Activated naive CD8-positive, alpha-beta T cell treated with anti-CD3 and anti-CD28 coated beads for 36 hours (primary cell): Measurements from ENCODE around the gene CCDC71L. TPM values are rescaled to one million over a fixed set of nuclear protein-coding genes. Genes with fewer than 3 reads are reported as not detected.

ENCODE experiments used
- DNase-seq: peaks from one replicate; pipeline ENCODE4 v3.0.0; 2021
- H3K27ac Mint-ChIP-seq: one replicate; pipeline ENCODE4 v1.8.0; 2022; ENCODE audit warnings: mild to moderate bottlenecking, moderate library complexity, mixed read lengths
- H3K27me3 Mint-ChIP-seq: one replicate; pipeline ENCODE4 v1.8.0; 2022; ENCODE audit warnings: mild to moderate bottlenecking, mixed read lengths
- H3K36me3 Mint-ChIP-seq: one replicate; pipeline ENCODE4 v1.8.0; 2021; ENCODE audit warnings: mild to moderate bottlenecking, mixed read lengths
- H3K4me1 Mint-ChIP-seq: one replicate; pipeline ENCODE4 v1.8.0; 2021; ENCODE audit warnings: mixed read lengths
- H3K4me3 Mint-ChIP-seq: one replicate; pipeline ENCODE4 v1.8.0; 2022; ENCODE audit warnings: mild to moderate bottlenecking, moderate library complexity, mixed read lengths
- H3K9me3 Mint-ChIP-seq: one replicate; pipeline ENCODE4 v1.8.0; 2022; ENCODE audit warnings: mixed read lengths
- total RNA-seq, 2 experiments: library from RNA; stranded (reverse); gene quantifications; one replicate each; pipeline ENCODE4 v1.2.3, GENCODE V29; 2021

CCDC71L gene
- total RNA-seq, 2 experiments from 2014 or later: 16.4 to 17.8 TPM

DNA sequence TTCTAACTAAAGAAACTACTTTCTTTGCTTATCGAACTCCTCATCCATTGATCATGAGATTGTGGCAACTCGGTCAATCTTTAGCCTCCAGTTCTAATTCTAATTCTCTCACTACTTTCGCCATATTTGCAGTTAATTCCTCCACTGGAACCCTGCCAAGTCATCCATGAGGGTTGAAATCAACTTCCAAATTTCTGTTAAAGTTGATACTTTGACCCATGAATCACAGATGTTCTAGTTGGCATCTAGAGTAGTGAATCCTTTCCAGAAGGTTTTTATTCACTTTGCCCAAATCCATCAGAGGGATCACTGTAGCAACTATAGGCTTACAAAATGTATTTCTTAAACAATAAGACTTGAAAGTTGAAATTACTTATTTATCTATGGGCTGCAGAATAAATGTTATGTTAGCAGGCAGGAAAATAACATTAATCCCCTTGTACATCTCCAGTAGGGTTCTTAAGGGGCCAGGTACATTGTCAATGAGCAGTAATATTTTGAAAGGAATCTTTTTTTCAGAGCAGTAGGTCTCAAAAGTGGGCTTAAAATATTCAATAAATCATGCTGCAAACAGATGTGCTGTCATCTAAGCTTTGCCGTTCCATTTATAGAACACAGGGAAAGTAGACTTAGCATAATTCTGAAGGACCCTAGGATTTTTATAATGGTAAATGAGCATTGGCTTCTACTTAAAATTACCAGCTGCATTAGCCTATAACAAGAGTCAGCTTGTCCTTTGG lies 39.4 kb downstream of the CCDC71L start:
- no peak overlapping the region for H3K27ac Mint-ChIP-seq
- H3K4me1 Mint-ChIP-seq: no peaks in the 10 kb centered on the region
- H3K36me3 Mint-ChIP-seq: no peaks in the 10 kb centered on the region
- H3K27me3 Mint-ChIP-seq: peaks cover 7% of the 10 kb centered on the region
- H3K4me3 Mint-ChIP-seq: no peak overlapping the region
- H3K9me3 Mint-ChIP-seq: peaks cover 4% of the 10 kb centered on the region
- no peak for DNase-seq

DNA sequence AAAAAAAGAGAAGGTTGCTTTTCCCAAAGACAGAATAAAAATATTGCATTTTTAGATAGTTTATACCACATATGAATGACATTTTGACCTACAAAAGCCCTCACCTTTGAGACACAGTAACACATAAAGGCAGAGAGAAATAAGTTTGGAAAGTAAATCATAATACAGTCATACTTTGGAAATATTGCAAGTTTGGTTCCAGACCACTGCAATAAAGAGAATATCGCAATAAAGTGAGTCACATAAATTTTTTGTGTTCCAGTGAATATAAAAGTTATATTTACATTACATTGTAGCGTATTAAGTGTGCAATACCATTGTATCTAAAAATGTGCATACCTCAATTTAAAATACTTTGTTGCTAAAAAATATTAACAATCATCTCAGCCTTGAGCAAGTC lies 40.3 kb downstream of the CCDC71L start:
- no peaks in the 10 kb centered on the region for H3K4me1 Mint-ChIP-seq
- H3K4me3 Mint-ChIP-seq: no peak overlapping the region
- H3K27ac Mint-ChIP-seq: no peak overlapping the region
- H3K9me3 Mint-ChIP-seq: peaks cover 4% of the 10 kb centered on the region
- H3K27me3 Mint-ChIP-seq: peaks cover 4% of the 10 kb centered on the region
- no peak for DNase-seq
- no peaks in the 10 kb centered on the region for H3K36me3 Mint-ChIP-seq

DNA sequence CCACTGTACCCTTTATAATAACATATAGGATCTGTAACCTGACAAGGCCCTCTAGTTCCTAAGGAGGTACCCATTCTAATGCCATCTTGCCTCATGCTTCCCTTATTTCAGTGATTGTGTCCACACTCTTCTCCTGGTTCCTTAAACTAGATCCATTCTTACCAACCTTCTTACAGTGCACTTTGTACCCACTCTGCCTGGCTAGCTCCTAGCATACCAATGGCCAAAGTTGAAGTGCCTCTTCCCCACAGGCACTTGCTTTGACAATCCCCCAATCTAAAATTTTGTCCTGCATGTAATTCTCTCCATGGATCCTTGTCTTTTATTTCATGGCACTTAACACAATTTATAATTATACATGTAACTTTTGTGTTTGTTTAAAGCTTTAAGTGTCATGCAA lies 40.9 kb downstream of the CCDC71L start:
- Mint-ChIP-seq H3K36me3 (no peaks in the 10 kb centered on the region), H3K27me3 (peaks cover 3% of the 10 kb centered on the region), H3K4me3 (no peak overlapping the region), H3K4me1 (no peaks in the 10 kb centered on the region), H3K27ac (no peak overlapping the region), H3K9me3 (peaks cover 4% of the 10 kb centered on the region)
- no peak for DNase-seq

DNA sequence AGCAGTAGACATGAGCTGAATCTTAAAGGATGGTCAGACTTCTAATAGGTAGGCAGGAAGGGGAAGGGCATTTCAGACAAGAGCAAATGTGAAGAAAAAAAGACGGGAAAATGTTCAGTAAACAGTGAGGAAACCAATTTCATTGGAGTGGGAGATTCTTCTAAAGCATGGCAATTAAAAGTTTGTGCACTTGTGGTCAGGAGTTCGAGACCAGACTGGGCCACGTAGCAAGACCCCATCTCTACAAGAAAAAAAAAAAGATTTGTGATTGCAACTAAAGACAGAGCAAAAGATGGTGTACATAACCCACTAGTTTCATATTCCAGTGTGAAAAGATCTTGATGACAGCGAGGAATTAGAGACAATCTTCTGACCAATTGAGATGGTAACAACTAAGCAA lies 41.7 kb downstream of the CCDC71L start:
- peaks cover 4% of the 10 kb centered on the region for H3K9me3 Mint-ChIP-seq
- peaks cover 3% of the 10 kb centered on the region for H3K27me3 Mint-ChIP-seq
- H3K36me3 Mint-ChIP-seq: no peaks in the 10 kb centered on the region
- H3K27ac Mint-ChIP-seq: no peak overlapping the region
- no peak for DNase-seq
- no peaks in the 10 kb centered on the region for H3K4me1 Mint-ChIP-seq
- H3K4me3 Mint-ChIP-seq: no peak overlapping the region

DNA sequence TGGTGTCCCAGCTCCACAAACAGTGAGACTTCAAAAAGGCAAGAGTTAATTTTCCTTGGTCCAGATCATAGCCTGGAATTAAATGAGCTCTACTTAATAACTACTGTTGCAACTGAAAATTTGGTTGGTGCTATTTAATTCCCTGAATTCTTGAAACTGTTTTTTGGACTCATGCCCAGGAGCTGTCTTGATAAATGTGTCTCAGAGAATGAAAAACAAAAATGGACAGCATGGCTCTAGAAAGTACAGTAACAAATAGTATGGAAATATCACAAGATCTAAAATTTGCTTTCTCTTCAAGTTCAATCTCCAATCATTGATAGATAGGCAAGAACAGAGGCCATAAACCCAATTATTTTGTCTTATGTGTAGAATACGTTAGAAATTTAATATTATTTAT lies 42.5 kb downstream of the CCDC71L start:
- no peak for DNase-seq
- Mint-ChIP-seq H3K27ac (no peak overlapping the region), H3K4me1 (no peaks in the 10 kb centered on the region), H3K4me3 (no peak overlapping the region), H3K27me3 (no peaks in the 10 kb centered on the region), H3K36me3 (no peaks in the 10 kb centered on the region), H3K9me3 (peaks cover 4% of the 10 kb centered on the region)

DNA sequence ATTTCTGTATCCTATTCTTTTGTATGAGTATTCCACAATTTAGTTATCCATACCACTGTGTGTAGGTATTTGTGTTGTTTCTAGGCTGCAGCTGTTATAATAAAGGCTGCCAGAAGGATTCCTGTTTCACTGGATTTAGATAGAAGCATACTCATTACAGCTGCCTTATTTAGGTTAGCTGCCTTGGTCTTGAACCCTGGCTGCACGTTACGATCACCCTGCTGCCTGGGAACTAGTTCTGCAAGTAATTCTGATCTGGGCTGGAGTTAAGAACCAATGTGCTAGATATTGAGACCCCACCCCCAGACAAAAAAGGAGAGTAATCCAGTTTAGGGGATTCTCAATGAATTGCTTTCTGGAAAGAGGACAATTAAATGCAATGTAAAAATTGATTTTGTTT lies 43.1 kb downstream of the CCDC71L start:
- Mint-ChIP-seq H3K9me3 (peaks cover 2% of the 10 kb centered on the region), H3K4me3 (no peak overlapping the region), H3K36me3 (no peaks in the 10 kb centered on the region), H3K4me1 (no peaks in the 10 kb centered on the region), H3K27ac (no peak overlapping the region), H3K27me3 (no peaks in the 10 kb centered on the region)
- DNase-seq: no peak

DNA sequence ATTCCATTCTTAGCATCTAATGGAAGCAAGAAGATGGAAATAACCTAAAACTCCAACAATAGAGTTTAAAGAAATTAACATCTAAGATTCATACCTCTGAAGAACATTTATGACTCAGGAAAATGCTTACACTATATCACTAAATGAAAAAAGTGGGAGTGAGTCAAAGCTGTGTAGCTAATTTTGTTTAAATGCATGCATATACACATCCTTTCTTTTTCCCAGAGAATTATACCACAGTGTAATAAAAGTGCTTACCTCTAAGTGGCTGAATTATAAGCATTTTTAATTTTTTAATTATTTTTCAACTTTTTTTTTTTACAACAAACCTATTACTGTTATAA lies 44.3 kb downstream of the CCDC71L start:
- H3K4me1 Mint-ChIP-seq: no peaks in the 10 kb centered on the region
- H3K9me3 Mint-ChIP-seq: peaks cover 3% of the 10 kb centered on the region
- DNase-seq: no peak

DNA sequence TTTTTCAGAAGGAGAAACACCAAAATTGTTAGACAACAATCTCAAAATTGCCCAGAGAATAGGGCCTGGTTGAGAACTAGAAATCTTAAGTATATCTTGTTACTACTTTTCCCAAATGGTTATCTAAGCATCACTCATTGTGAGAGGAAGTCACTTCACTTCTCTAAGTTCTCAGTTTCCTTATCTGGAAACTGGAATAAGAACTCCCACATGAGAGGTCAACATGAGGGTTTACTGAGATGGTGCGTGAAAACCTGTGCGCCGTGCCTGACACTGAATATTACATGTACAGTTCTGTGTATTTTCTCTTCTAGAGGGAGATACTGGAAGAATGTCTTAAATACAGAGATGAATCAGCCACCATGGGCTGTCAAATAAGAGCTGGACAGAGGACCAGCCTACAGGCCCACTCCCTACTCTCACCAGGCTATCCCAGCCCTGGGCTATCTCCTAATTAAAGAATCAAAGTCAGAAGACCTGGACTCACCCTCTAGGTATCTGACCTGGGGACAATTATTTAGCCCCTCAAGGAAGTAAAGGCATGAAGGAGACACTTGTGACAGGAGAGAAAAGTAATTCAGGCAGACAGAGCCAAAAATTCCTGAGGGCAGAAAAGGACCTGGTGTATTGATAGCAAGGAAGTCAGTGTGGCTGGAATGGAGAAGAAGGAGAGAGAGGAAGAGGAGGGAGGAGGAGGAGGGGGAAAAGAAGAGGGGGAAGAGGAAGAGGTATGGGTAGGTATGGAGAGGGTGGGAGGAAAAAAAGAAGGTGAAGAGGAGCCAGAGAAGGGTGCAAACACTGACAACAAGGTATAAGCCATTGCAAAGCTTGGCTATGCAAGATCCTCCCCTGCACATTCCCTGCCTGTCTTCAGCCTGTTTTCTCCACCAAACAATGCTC lies 44.9 kb downstream of the CCDC71L start:
- Mint-ChIP-seq H3K36me3 (no peaks in the 10 kb centered on the region), H3K4me3 (no peak overlapping the region), H3K27ac (no peak overlapping the region), H3K4me1 (no peaks in the 10 kb centered on the region), H3K9me3 (peaks cover 3% of the 10 kb centered on the region), H3K27me3 (no peaks in the 10 kb centered on the region)
- DNase-seq: no peak

More for the DNA sequence above, 44.3 kb downstream of the CCDC71L start:
- H3K36me3 Mint-ChIP-seq: no peaks in the 10 kb centered on the region
- H3K4me3 Mint-ChIP-seq: no peak overlapping the region
- H3K27me3 Mint-ChIP-seq: no peaks in the 10 kb centered on the region
- no peak overlapping the region for H3K27ac Mint-ChIP-seq

DNA sequence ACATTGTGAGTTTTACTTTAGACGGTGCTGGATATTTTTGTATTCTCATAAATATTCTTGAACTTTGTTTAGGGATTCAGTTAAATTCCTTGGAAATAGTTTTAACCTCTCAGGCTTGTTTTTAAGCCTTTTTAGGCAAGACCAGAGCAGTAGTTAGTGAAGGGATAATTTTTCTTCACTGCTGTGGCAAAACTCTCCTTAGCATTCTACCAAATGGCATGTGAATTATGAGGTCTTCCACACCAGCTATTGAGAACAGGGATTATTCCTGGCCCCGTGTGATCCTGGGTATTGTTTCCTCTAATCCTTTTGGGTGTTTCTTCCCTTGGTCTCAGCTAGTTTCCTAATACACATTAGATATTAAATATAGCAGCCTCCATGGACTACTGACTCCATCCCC lies 46.2 kb downstream of the CCDC71L start:
- H3K27ac Mint-ChIP-seq: no peak overlapping the region
- peaks cover 3% of the 10 kb centered on the region for H3K9me3 Mint-ChIP-seq
- no peak overlapping the region for H3K4me3 Mint-ChIP-seq
- no peaks in the 10 kb centered on the region for H3K4me1 Mint-ChIP-seq
- no peaks in the 10 kb centered on the region for H3K36me3 Mint-ChIP-seq
- no peak for DNase-seq
- H3K27me3 Mint-ChIP-seq: no peaks in the 10 kb centered on the region

DNA sequence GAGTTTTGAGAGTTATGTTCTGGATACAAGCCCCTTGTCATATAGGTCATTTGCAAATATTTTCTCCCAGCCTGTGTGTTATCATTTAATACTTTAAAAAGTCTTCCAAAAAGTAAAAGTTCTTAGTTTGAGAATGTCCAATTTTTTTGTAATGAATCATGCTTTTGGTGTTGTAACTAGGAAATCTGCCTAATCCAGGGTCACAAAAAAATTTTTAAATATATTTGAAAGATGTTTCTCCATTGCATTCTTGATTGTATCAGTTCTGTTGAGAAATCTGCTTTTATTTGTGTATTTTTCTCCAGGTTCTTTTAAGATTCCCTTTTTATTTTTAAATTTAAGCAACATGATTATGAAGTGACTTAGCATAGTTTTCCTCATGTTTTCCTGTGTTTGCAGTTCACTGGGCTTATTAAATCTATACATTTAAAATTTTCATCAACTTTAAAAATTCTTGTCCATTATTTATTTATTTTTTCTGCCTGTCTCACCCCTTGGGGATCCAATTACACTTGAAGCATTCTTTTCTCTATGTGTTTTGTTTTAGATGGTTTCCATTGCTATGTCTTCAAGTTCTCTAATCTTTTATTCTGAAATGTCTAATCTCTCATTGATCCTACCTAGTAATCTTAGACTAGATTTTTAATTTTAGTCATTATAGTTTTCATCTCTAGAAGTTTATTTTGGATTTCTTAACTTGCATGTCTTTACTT lies 47.0 kb downstream of the CCDC71L start:
- Mint-ChIP-seq H3K36me3 (no peaks in the 10 kb centered on the region), H3K27me3 (no peaks in the 10 kb centered on the region), H3K4me1 (no peaks in the 10 kb centered on the region), H3K9me3 (peaks cover 3% of the 10 kb centered on the region), H3K27ac (no peak overlapping the region), H3K4me3 (no peak overlapping the region)
- DNase-seq: no peak

DNA sequence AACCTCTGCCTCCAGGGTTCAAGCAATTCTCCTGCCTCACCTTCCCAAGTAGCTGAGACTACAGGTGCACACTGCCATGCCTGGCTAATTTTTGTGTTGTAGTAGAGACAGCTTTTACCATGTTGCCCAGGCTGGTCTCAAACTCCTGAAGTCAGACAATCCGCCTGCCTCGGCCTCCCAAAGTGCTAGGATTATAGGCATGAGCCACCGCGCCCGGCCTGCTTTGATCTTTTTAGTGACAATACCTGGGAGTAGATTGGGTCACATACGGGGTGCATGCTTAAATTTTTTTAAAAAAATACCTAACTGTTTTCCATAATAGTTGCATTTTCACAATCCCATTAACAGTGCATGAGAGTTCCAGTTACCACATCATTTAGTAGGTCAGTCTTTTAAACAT lies 47.7 kb downstream of the CCDC71L start:
- H3K4me3 Mint-ChIP-seq: no peak overlapping the region
- H3K9me3 Mint-ChIP-seq: peaks cover 3% of the 10 kb centered on the region
- H3K36me3 Mint-ChIP-seq: no peaks in the 10 kb centered on the region
- no peaks in the 10 kb centered on the region for H3K27me3 Mint-ChIP-seq
- DNase-seq: no peak
- no peak overlapping the region for H3K27ac Mint-ChIP-seq
- no peaks in the 10 kb centered on the region for H3K4me1 Mint-ChIP-seq

DNA sequence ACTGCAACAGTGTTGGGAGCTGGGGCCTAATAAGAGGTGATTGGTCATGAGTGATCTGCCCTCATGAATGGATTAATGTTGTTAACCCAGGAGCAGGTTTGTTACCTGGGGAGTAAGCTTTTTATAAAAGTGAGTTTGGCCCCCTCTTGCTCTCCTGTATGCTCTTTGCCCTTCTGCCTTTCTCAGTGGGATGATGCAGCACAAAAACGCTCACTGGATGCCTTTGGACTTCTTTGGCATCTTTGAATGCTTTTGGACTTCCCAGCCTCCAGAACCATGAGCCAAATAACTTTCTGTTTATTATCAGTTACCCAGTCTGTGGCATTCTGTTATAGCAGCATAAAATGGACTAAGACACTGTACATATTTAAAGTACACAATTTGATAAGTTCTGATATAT lies 48.5 kb downstream of the CCDC71L start:
- Mint-ChIP-seq H3K9me3 (peaks cover 3% of the 10 kb centered on the region), H3K36me3 (no peaks in the 10 kb centered on the region), H3K27me3 (no peaks in the 10 kb centered on the region), H3K27ac (no peak overlapping the region), H3K4me3 (no peak overlapping the region), H3K4me1 (no peaks in the 10 kb centered on the region)
- DNase-seq: no peak

DNA sequence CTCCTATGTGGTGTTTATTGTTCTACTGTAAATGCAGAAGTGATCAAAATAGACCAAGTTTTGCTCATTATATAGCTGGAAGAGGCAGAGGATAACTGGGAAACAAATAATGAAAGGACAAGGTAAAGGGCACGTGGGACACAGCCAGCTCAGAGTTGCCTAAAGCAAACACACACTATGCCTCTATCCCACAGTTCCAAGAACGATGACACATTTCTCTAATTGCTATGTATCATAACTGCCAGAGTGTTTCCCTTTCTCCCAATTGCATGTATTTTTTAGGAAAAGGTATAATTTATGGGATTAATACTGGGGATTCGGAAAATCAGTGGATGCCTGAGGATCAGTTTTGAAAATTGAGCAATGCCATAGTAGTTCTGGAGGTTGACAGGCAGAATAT lies 49.0 kb downstream of the CCDC71L start:
- H3K36me3 Mint-ChIP-seq: no peaks in the 10 kb centered on the region
- H3K9me3 Mint-ChIP-seq: peaks cover 3% of the 10 kb centered on the region
- no peaks in the 10 kb centered on the region for H3K4me1 Mint-ChIP-seq
- no peak for DNase-seq
- no peak overlapping the region for H3K27ac Mint-ChIP-seq
- no peak overlapping the region for H3K4me3 Mint-ChIP-seq
- H3K27me3 Mint-ChIP-seq: no peaks in the 10 kb centered on the region

DNA sequence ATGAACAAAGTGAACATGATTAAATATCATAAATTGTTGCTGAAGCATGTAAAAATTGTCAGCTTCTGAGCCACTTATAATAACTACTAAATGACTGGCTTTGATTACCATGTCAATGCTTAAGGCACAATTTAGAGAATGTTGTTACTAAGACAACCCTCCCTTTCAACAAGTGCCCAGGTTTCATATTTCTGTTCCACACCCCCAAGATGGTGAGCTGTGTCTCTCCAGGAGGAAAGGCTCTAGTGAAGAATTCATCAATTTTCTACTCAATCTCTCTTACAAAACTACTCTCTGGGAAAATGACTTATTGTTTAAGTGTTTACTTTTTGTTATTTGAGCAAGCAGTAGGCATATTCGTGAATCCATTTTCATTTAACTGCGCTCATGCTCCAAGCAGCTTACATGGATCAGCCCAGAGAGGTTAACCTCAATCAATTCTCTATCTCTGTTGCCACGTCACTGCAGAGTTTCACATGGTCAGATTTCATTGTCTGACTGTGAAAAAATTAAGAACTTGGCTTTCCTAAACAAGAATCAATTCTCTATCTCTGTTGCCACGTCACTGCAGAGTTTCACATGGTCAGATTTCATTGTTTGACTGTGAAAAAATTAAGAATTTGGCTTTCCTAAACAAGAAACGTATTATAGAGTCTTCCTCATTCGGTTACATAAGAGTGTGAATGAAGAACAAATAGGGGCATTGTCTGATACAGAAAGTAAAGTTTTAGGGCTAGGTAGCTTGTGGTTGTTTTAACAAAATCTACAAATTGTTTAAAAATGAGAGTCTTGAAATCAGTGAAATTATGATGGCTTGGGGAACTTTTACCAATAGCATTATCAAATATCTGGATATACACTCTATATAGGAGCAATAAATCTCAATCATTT lies 49.7 kb downstream of the CCDC71L start:
- H3K27ac Mint-ChIP-seq: no peak overlapping the region
- H3K9me3 Mint-ChIP-seq: peaks cover 3% of the 10 kb centered on the region
- DNase-seq: no peak
- no peaks in the 10 kb centered on the region for H3K4me1 Mint-ChIP-seq
- H3K27me3 Mint-ChIP-seq: no peaks in the 10 kb centered on the region
- H3K36me3 Mint-ChIP-seq: no peaks in the 10 kb centered on the region
- no peak overlapping the region for H3K4me3 Mint-ChIP-seq
